Activated CD4-positive, alpha-beta T cell treated with anti-CD3 and anti-CD28 coated beads for 24 hours (primary cell): ENCODE results near the gene NFATC2.

Experiments used
- DNase-seq, 2 donors: peaks; one replicate each; pipeline ENCODE4 v3.0.0-alpha.2; 2020; ENCODE audit warnings: low read depth in 2 of 2

The NFATC2 gene

GRCh38 chr20:51450984-51451383 is 91.5 kb downstream of the NFATC2 start:
- no peak for DNase-seq

GRCh38 chr20:51450221-51450712 is 92.3 kb downstream of the NFATC2 start:
- no peak for DNase-seq

GRCh38 chr20:51449498-51450220 is 92.9 kb downstream of the NFATC2 start:
- DNase-seq: no peak

- DNase-seq: no peak
Measured at GRCh38 chr20:51447765-51448148, 94.8 kb downstream of the NFATC2 start.

GRCh38 chr20:51447097-51447764 is 95.3 kb downstream of the NFATC2 start:
- no peak for DNase-seq

GRCh38 chr20:51446656-51447055 is 95.9 kb downstream of the NFATC2 start:
- DNase-seq: no peak

- DNase-seq: no peak
Measured at GRCh38 chr20:51446230-51446629, 96.3 kb downstream of the NFATC2 start.

- DNase-seq: no peak
Measured at GRCh38 chr20:51445591-51445990, 96.9 kb downstream of the NFATC2 start.

GRCh38 chr20:51444922-51445438 is 97.5 kb downstream of the NFATC2 start:
- DNase-seq: no peak

GRCh38 chr20:51444467-51444866 is 98.1 kb downstream of the NFATC2 start:
- DNase-seq: no peak

GRCh38 chr20:51442602-51443001 is 99.9 kb downstream of the NFATC2 start:
- no peak for DNase-seq

GRCh38 chr20:51440589-51440988 is 101.9 kb downstream of the NFATC2 start:
- no peak for DNase-seq

- no peak for DNase-seq
Measured at GRCh38 chr20:51439160-51439689, 103.3 kb downstream of the NFATC2 start.

- DNase-seq: no peak
Measured at GRCh38 chr20:51438136-51438535, 104.4 kb downstream of the NFATC2 start.

GRCh38 chr20:51437182-51437924 is 105.2 kb downstream of the NFATC2 start:
- DNase-seq: no peak

- no peak for DNase-seq
Measured at GRCh38 chr20:51434580-51435247, 107.8 kb downstream of the NFATC2 start.

GRCh38 chr20:51434026-51434425 is 108.5 kb downstream of the NFATC2 start:
- no peak for DNase-seq

GRCh38 chr20:51432875-51433274 is 109.6 kb downstream of the NFATC2 start:
- no peak for DNase-seq

- no peak for DNase-seq
Measured at GRCh38 chr20:51432251-51432784, 110.2 kb downstream of the NFATC2 start.

- DNase-seq: no peak
Measured at GRCh38 chr20:51431321-51431720, 111.2 kb downstream of the NFATC2 start.
